ENCODE data around the gene HOXD11. TPM values are rescaled to one million over a fixed set of nuclear protein-coding genes. Genes with fewer than 3 reads are reported as not detected.

Gene HOXD11
- total and polyA plus RNA-seq, 2 donors (not counting 1 experiment from before 2014, with no cell fraction given): not detected

DNA sequence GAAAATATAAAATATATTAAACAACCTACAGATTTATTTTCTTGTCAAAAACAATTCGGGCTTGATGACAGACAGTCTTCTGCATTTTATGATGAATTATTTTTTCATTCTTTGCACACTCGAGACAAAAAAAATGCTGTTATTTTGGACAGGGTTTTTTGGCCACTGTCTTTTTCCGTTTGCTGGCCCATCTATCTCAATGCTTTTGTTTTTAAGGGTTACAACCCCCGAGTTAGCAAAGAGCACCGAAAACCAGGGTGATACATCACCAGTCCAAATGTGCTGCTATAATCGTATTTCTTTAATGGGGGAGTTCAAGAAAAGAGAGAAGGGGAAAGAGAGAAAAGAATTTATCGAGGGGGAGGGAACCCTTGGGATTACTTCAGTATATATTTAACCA is 31.0 kb upstream of the HOXD11 start:
- 31% methylated on average over 4 of the region's 7 CpGs for WGBS (ENCODE audit: insufficient coverage)

DNA sequence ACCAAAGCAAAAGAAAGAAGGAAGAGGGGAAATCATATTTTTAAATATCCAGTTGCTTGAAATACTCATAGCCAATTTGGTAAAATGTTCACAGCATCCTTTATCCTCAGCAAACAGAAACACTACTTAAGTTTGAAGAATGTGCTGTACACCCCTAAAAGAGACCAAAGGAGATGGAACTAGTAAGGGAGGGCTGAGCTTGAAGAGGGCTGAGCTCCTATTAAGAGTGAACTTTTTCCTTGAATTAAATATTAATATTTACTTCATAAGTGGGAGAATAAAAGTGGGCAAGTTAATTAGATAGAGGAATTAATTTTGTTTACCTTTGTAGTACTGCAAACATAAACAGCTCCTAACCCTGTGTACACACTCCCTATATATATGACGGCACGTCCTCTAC is 30.3 kb upstream of the HOXD11 start:
- no CpG with 5 or more reads among the region's 2 CpGs for WGBS (ENCODE audit: insufficient coverage)
- no peak for ATAC-seq (ENCODE audit: low read depth)
- ChIA-PET POLR2A (no interaction called here), CTCF (interaction anchor here (2.4 kb wide), 1 partner anchor 50 kb away, joined by 9 read pairs; no protein-coding TSS in a partner anchor)
- Histone ChIP-seq H3K9me3 (ENCODE audit: control extremely low read depth in 1 of 3, control insufficient read depth in 2 of 3, insufficient read depth in 1 of 3, low read length in 2 of 3) (peaks cover 7 to 38% (median 9%) of the 10 kb centered on the region in 3 donors), H3K79me2 (ENCODE audit: control insufficient read depth, insufficient read depth, low read length) (no peaks in the 10 kb centered on the region), H3K36me3 (replicated peaks in 1 of 2; ENCODE audit: control extremely low read depth in 1 of 2, control insufficient read depth in 1 of 2, extremely low read depth in 1 of 2, insufficient read depth in 2 of 2, low read length in 1 of 2) (no peaks in the 10 kb centered on the region), H2AFZ (ENCODE audit: insufficient read depth, low read depth, low read length, poor library complexity, severe bottlenecking) (no peak overlapping the region), H3K27me3 (replicated peaks in 1 of 4; ENCODE audit: control extremely low read depth in 1 of 4, control insufficient read depth in 3 of 4, insufficient read depth in 4 of 4, low read length in 3 of 4) (peaks cover 1 to 84% (median 69%) of the 10 kb centered on the region in 4 experiments), H4K20me1 (ENCODE audit: control insufficient read depth, insufficient read depth, low read length, poor library complexity, severe bottlenecking) (no peaks in the 10 kb centered on the region), H3K4me2 (replicated peaks; ENCODE audit: low read depth, low read length, poor library complexity, severe bottlenecking) (no peak overlapping the region), H3K4me1 (ENCODE audit: control insufficient read depth in 2 of 2, insufficient read depth in 2 of 2, low read length in 2 of 2) (peaks cover 3 to 24% of the 10 kb centered on the region in 2 donors), H3K9ac (ENCODE audit: low read length) (no peak overlapping the region), H3K27ac (ENCODE audit: low read length in 2 of 2) (no peak overlapping the region), H3K4me3 (ENCODE audit: control extremely low read depth in 1 of 5, extremely low read depth in 1 of 5, insufficient read depth in 1 of 5, low read depth in 2 of 5, low read length in 4 of 5) (no peak overlapping the region)
- Mint-ChIP-seq H3K27me3 (peaks cover 72% of the 10 kb centered on the region), H3K4me1 (peaks cover 5% of the 10 kb centered on the region), H3K4me3 (no peak overlapping the region), H3K9me3 (ENCODE audit: insufficient read depth) (peaks cover 3% of the 10 kb centered on the region), H3K27ac (no peak overlapping the region)
- TF ChIP-seq, protein P1, sequence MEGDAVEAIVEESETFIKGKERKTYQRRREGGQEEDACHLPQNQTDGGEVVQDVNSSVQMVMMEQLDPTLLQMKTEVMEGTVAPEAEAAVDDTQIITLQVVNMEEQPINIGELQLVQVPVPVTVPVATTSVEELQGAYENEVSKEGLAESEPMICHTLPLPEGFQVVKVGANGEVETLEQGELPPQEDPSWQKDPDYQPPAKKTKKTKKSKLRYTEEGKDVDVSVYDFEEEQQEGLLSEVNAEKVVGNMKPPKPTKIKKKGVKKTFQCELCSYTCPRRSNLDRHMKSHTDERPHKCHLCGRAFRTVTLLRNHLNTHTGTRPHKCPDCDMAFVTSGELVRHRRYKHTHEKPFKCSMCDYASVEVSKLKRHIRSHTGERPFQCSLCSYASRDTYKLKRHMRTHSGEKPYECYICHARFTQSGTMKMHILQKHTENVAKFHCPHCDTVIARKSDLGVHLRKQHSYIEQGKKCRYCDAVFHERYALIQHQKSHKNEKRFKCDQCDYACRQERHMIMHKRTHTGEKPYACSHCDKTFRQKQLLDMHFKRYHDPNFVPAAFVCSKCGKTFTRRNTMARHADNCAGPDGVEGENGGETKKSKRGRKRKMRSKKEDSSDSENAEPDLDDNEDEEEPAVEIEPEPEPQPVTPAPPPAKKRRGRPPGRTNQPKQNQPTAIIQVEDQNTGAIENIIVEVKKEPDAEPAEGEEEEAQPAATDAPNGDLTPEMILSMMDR (IDR thresholded peaks at IDR 0.05): no peak
- no peak for TF ChIP-seq EZH2 (IDR thresholded peaks at IDR 0.05; ENCODE audit: borderline replicate concordance, insufficient read depth, low read depth, low read length, poor library complexity, severe bottlenecking)
- peak; percentile 5 for DNase-seq
- intact Hi-C loops (cut with micrococcal nuclease): loop anchor here (5.0 kb wide), 1 partner anchor 56 kb away; no protein-coding TSS in a partner anchor

More for the DNA sequence above, 31.0 kb upstream of the HOXD11 start:
- TF ChIP-seq EZH2 (IDR thresholded peaks at IDR 0.05; ENCODE audit: borderline replicate concordance, insufficient read depth, low read depth, low read length, poor library complexity, severe bottlenecking): no peak
- TF ChIP-seq, protein P1 (IDR thresholded peaks at IDR 0.05): no peak
- no peak overlapping the region for H2AFZ ChIP-seq (ENCODE audit: insufficient read depth, low read depth, low read length, poor library complexity, severe bottlenecking)
- peaks cover 3 to 24% of the 10 kb centered on the region in 2 donors for H3K4me1 ChIP-seq (ENCODE audit: control insufficient read depth in 2 of 2, insufficient read depth in 2 of 2, low read length in 2 of 2)
- Mint-ChIP-seq H3K4me1 (peaks cover 5% of the 10 kb centered on the region), H3K27me3 (peaks cover 70% of the 10 kb centered on the region), H3K27ac (no peak overlapping the region), H3K9me3 (ENCODE audit: insufficient read depth) (peaks cover 3% of the 10 kb centered on the region), H3K4me3 (no peak overlapping the region)
- H3K4me2 ChIP-seq (replicated peaks; ENCODE audit: low read depth, low read length, poor library complexity, severe bottlenecking): no peak overlapping the region
- no peak for ATAC-seq (ENCODE audit: low read depth)
- ChIA-PET CTCF (interaction anchor here (2.4 kb wide), 1 partner anchor 51 kb away, joined by 9 read pairs; no protein-coding TSS in a partner anchor), POLR2A (no interaction called here)
- no peaks in the 10 kb centered on the region for H3K79me2 ChIP-seq (ENCODE audit: control insufficient read depth, insufficient read depth, low read length)
- H3K4me3 ChIP-seq (ENCODE audit: control extremely low read depth in 1 of 5, extremely low read depth in 1 of 5, insufficient read depth in 1 of 5, low read depth in 2 of 5, low read length in 4 of 5): no peak overlapping the region
- intact Hi-C loops (cut with micrococcal nuclease): loop anchor here (5.0 kb wide), 1 partner anchor 56 kb away; no protein-coding TSS in a partner anchor
- H3K27me3 ChIP-seq (replicated peaks in 1 of 4; ENCODE audit: control extremely low read depth in 1 of 4, control insufficient read depth in 3 of 4, insufficient read depth in 4 of 4, low read length in 3 of 4): peaks cover 1 to 84% (median 67%) of the 10 kb centered on the region in 4 experiments
- DNase-seq: peak; percentile 4
- H4K20me1 ChIP-seq (ENCODE audit: control insufficient read depth, insufficient read depth, low read length, poor library complexity, severe bottlenecking): no peaks in the 10 kb centered on the region
- H3K9me3 ChIP-seq (ENCODE audit: control extremely low read depth in 1 of 3, control insufficient read depth in 2 of 3, insufficient read depth in 1 of 3, low read length in 2 of 3): peaks cover 5 to 38% (median 7%) of the 10 kb centered on the region in 3 donors
- no peak overlapping the region for H3K9ac ChIP-seq (ENCODE audit: low read length)
- H3K36me3 ChIP-seq (replicated peaks in 1 of 2; ENCODE audit: control extremely low read depth in 1 of 2, control insufficient read depth in 1 of 2, extremely low read depth in 1 of 2, insufficient read depth in 2 of 2, low read length in 1 of 2): no peaks in the 10 kb centered on the region
- no peak overlapping the region for H3K27ac ChIP-seq (ENCODE audit: low read length in 2 of 2)

All from B cell (primary cell).